Measurements from ENCODE around the gene COL27A1.

The COL27A1 gene

GRCh38 chr9:114112778-114113584, 42.4 kb upstream of the COL27A1 start:
- no peak overlapping the region for H3K4me3 ChIP-seq (ENCODE audit: control insufficient read depth, low read depth, low read length)
- TF ChIP-seq CTCF (IDR thresholded peaks at IDR 0.05; ENCODE audit: control insufficient read depth, insufficient read depth, low read depth, low read length, missing control alignments) = no peak
- no peak for DNase-seq (ENCODE audit: low read depth)

- H3K4me3 ChIP-seq (ENCODE audit: control insufficient read depth, low read depth, low read length) = no peak overlapping the region
- TF ChIP-seq CTCF (IDR thresholded peaks at IDR 0.05; ENCODE audit: control insufficient read depth, insufficient read depth, low read depth, low read length, missing control alignments) = no peak
- no peak for DNase-seq (ENCODE audit: low read depth)
Observed at GRCh38 chr9:114114364-114114763, 41.0 kb upstream of the COL27A1 start.

- DNase-seq (ENCODE audit: low read depth) = no peak
- no peak for TF ChIP-seq CTCF (IDR thresholded peaks at IDR 0.05; ENCODE audit: control insufficient read depth, insufficient read depth, low read depth, low read length, missing control alignments)
- H3K4me3 ChIP-seq (ENCODE audit: control insufficient read depth, low read depth, low read length) = no peak overlapping the region
Observed at GRCh38 chr9:114115654-114116125, 39.6 kb upstream of the COL27A1 start.

- no peak overlapping the region for H3K4me3 ChIP-seq (ENCODE audit: control insufficient read depth, low read depth, low read length)
- TF ChIP-seq CTCF (IDR thresholded peaks at IDR 0.05; ENCODE audit: control insufficient read depth, insufficient read depth, low read depth, low read length, missing control alignments) = no peak
- DNase-seq (ENCODE audit: low read depth) = no peak
Observed at GRCh38 chr9:114116126-114116747, 39.1 kb upstream of the COL27A1 start.

- no peak for TF ChIP-seq CTCF (IDR thresholded peaks at IDR 0.05; ENCODE audit: control insufficient read depth, insufficient read depth, low read depth, low read length, missing control alignments)
- DNase-seq (ENCODE audit: low read depth) = no peak
- no peak overlapping the region for H3K4me3 ChIP-seq (ENCODE audit: control insufficient read depth, low read depth, low read length)
Observed at GRCh38 chr9:114117614-114117995, 37.7 kb upstream of the COL27A1 start.

GRCh38 chr9:114117996-114118830, 37.1 kb upstream of the COL27A1 start:
- no peak for DNase-seq (ENCODE audit: low read depth)
- TF ChIP-seq CTCF (IDR thresholded peaks at IDR 0.05; ENCODE audit: control insufficient read depth, insufficient read depth, low read depth, low read length, missing control alignments) = no peak

More at GRCh38 chr9:114117996-114118830, 37.1 kb upstream of the COL27A1 start:
- H3K4me3 ChIP-seq (ENCODE audit: control insufficient read depth, low read depth, low read length) = no peak overlapping the region
